NOMO-1 treated with dmso at 0.1 percent for 144 hours (cell line): ENCODE data around the gene CDK16.
A peak's percentile ranks its signal among the peaks of the same experiment; 100 is the strongest.

Experiments used
- DNase-seq: peaks from one replicate; lab custom pipeline; 2025; ENCODE audit not compliant: unreplicated experiment; lab: John Stamatoyannopoulos, UW

CDK16 gene

DNA sequence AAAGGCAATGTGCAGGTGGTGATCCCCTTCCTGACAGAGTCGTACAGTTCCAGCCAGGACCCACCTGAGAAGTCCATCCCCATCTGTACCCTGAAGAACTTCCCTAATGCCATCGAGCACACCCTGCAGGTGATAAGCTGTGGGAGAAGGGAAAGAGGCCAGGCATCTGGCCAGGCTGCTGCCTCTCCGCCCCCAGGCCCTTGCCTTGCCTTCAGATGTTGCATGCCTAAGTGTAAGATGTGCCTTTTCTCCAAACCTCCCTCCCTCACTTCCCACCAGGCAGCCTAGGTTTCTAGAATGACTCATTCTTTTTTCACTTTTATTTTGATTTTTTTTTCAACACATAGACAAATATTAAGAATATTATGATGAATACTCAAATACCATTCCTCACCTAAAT, 12.2 kb upstream of the CDK16 start:
- DNase-seq: no peak

DNA sequence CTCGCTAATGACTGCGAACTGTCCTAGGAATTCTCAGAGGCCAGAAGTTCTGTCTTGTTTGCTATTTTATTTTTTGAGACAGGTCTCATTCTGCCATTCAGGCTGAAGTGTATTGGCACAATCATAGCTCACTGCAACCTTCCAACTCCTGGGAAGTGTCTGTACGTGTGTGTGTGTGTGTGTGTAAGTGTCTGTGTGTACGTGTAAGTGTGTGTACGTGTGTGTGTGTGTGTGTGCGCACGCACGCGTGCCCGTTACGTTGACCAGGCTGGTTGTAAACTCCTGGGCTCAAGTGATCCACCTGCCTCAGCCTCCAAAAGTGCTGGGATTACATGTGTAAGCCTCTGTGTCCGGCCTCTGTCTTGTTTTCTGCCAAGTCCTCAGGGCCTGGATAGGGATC, 10.4 kb upstream of the CDK16 start:
- no peak for DNase-seq

DNA sequence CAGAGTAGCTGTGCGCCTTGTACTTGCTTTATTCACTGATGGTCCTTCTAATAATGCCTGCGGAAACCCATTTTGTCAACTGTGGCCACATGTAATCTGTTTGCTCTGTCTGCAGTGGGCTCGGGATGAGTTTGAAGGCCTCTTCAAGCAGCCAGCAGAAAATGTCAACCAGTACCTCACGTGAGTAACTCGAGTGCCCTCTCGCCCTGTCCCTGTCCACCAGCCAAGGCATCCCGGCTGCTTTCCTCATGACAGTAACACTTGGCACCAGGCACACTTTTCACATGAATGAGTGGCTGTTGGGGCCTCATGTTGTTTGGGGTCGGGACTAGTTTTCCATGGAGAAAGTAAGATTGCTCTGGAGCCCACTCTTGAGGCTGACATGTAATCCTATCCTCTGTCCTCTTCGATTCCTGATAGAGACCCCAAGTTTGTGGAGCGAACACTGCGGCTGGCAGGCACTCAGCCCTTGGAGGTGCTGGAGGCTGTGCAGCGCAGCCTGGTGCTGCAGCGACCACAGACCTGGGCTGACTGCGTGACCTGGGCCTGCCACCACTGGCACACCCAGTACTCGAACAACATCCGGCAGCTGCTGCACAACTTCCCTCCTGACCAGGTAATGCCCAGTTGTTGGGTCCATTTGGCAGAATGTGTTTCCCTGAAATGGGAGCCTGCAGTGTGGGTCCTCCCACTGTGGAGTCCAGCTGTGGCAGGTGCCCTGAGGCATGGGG, 8.8 kb upstream of the CDK16 start:
- DNase-seq: no peak

DNA sequence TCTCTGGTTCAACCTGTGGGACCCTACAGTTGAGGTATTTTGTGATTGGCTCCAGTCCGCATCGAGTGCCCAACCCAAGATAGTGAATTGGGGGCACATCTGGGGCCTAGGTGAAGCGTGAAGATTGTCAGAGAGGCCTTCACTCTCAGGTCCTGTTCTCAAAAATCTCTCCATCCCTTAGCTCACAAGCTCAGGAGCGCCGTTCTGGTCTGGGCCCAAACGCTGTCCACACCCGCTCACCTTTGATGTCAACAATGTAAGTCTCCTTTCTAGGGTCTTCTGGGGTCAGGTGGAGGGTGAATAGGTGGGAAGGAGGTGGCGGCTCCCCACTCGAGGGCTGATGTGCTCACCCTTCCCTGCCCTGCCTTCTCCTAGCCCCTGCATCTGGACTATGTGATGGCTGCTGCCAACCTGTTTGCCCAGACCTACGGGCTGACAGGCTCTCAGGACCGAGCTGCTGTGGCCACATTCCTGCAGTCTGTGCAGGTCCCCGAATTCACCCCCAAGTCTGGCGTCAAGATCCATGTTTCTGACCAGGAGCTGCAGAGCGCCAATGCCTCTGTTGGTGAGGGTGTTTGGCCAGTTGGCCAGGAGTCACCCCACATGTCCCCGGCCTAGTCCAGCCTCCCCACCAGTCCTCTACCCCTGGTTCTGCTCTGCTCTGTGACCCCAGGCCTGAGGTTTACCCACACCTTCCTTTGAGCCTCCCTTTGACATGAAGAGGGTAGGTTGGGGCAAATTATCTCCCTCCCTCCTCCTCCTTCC, 7.6 kb upstream of the CDK16 start:
- DNase-seq: no peak

DNA sequence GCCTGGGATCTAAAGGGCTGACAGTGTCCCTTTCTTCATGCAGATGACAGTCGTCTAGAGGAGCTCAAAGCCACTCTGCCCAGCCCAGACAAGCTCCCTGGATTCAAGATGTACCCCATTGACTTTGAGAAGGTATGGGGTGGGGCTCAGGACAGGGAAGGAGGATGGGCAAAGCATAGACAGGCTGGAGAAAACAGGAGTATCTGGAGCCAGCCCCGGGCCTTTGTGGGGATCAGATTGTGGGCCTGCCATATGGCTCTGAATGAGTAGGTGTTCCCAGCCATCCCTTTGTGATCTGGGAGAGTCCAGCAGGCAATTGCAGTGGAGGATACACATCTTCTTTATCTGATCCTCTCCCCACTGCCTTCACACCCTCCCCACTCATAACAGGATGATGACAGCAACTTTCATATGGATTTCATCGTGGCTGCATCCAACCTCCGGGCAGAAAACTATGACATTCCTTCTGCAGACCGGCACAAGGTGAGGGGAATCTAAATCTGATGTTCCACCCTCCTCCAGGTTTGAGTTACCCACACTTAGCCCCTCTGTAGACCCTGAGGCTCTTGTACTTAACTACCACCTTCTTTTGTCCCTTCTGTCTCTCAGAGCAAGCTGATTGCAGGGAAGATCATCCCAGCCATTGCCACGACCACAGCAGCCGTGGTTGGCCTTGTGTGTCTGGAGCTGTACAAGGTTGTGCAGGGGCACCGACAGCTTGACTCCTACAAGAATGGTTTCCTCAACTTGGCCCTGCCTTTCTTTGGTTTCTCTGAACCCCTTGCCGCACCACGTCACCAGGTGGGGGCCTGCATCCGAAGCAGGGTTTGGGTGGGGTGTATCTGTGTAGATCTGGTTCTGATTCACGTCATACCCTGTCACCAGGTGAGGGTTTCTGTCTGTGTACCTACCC, 5.8 kb upstream of the CDK16 start:
- no peak for DNase-seq

DNA sequence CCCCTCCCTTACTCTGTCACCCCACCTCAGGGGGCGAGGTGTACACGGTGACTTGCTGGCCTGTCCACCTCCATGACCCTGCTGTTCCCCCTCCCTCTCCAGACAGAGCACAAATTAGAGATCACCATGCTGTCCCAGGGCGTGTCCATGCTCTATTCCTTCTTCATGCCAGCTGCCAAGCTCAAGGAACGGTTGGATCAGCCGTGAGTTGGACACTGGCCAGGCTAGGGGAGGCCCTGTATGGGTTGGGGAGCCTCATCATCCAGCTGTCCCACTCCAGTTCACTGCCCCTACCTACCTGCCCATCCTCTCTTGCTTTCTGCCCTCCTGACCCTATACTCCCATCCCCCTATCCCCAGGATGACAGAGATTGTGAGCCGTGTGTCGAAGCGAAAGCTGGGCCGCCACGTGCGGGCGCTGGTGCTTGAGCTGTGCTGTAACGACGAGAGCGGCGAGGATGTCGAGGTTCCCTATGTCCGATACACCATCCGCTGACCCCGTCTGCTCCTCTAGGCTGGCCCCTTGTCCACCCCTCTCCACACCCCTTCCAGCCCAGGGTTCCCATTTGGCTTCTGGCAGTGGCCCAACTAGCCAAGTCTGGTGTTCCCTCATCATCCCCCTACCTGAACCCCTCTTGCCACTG, 3.9 kb upstream of the CDK16 start:
- no peak for DNase-seq

DNA sequence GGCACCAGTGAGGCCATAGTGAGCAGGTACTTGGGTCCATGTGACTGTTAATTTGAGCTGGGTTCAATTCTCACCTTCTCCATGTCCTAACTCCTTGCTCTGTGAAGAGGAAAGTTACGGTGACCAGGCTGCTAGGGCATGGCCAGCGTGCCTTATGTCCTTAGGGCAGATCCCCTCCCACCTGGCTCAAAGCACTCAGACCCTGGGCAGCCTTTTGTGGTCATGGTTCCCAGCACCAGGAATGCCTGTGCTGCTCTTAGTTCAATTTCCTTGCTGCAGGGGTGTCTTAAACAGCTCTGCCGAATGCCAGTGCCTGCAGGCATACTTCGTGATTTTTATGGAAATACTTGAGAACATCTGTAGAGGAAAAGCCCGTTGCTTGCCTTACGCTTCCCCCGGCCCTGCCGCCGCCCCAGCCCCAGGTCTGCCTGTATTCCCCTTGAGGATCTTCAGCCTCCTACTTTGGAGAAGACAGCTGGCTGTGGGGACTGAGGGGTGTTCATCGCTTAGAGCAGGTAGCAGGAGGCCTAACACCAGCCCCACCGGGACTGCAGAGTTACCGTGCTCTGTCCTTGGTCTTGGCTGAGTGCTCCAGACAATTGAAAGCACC, 3.1 kb upstream of the CDK16 start:
- DNase-seq: no peak

DNA sequence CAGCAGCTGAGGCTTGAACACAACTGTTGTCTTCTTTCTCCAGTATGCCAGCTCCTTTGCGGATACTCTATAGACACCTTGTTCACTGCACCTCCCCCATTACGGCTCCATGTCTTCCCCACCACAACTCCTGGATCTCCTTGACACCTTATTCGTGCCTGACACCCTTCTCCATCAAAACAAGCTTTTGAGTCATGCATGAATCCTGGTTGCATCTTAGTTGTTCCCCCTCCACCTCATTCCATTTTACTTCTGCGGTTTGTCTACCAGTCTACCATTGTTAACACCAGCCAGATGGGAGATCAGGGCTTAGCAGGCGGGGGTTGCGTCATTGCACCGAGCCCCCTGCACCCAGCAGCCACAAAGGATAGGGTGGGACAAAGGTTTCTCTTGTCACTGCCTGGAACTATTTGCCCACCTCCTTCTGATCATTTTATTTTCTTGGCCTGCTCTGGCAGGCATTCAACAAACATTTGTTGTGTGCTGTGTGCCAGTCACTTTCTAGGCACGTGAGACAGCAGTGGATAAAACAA, 2.0 kb upstream of the CDK16 start:
- no peak for DNase-seq

DNA sequence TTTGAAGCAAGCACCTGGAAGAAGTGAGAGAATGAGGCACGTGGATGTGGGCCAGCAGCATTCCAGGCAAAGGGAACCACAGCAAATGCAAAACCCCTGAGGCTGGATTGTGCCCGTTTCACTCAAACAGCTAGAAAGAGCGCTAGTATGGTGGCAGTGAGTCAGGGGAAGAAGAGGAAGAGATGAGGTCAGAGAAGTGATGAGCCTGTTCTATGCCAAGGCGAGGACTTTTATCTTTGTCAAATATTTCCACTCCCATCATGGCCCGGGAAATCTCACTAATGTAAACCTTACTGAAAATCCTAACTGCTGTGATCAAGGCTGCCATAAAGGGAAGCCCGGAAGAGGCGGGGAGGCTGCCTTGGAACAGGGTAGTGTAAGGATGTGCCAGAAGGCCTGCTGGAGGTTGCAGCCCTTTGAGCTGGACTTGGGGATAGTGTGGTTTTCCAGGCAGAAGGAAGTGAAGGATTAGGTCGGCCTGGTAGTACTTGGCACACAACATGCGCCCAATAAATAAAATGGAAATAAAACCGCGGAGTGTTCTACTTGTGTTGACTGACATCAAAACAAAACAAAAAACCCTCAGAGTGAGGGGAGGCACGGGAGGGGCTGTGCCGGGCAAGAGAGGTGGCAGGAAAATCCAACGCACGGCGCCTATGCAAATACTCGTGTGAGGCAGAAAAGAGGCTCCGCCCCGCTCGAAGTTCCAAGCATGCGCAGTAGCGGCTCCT, 1.2 kb upstream of the CDK16 start:
- DNase-seq: no peak

DNA sequence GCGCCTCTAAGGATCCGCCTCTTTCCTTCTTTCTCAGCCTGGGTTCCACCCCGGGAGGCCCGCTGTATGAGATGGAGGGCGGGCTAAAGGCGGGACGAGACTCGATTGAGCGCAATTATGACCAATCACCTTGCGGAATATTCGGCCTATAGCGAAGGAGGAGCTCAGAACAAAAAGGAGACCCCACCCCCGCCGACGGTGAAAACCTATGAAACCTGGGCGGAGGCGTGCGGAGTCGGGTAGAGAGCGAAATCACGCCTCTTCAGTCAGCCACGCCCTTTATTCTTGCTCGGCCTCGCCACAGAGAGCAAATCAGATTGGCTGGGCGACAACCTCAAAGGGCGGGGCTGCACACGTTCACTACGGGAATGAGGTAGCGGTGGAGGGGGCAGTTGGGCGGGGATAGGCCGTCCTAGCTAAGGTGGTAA, 615 bp upstream of the CDK16 start:
- DNase-seq: peak; percentile 100

DNA sequence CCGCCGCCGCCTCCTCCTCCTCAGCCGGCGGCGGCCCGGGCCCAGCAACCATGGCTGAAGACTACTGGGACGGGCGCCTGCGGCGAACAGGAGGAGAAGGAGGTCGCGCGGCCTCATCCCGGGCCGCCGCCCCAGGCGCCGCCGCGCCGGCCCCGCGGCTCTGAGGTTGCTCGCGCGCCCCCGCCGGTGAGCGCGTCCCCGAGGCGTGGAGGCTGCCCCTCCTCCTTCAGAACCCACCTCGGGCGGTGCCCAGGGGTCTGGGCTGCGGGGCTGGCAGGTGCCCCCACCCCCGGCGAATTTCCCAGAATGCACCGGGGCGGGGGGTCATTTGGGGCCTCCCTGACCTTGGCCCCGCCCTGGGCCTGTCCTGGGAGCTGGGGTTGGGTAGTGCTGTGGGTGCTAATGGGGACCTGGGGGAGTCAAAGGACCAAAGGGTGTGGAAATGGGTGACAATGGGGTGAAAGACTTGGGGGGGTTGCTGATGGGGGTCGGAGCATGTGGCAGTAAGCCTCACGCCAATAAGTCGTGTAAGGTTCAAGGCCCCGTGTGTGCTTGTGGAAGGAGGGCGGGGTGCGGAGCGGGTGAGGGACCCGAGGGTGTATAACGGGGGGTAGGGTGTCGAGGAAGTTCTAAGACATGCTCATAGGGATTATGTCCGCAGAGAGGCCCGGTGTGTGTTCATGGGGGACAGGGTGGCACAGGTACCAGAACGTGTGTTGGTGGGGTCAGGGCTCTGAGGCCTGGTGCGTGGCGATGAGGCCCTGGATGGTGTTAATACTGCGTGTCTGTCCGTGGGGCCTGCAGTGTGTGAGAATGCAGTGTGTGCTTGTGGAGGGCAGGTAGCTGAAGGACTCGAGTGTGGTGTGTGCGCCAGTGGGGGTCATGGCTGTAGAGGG, 687 bp downstream of the CDK16 start:
- no peak for DNase-seq

DNA sequence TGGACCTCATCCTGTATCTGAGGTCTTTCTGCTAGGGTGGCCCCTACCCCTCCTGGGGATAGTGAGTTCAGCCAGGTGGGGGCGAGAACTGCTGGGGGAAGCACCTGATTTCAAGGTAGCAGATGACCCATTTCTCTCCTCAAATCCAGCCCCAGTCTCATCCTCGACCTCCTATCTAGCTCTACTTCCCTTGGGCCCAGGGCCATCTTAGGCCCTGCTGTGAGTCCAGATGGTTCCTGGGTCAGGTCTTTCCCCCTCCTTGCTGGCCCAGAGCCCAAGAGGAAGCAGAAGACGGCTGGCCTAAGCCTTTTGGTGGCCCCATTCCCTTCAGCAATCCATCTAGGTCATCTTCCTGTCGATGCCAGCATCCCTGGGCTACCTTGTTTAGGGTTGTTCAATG, 3.3 kb downstream of the CDK16 start:
- DNase-seq: no peak

DNA sequence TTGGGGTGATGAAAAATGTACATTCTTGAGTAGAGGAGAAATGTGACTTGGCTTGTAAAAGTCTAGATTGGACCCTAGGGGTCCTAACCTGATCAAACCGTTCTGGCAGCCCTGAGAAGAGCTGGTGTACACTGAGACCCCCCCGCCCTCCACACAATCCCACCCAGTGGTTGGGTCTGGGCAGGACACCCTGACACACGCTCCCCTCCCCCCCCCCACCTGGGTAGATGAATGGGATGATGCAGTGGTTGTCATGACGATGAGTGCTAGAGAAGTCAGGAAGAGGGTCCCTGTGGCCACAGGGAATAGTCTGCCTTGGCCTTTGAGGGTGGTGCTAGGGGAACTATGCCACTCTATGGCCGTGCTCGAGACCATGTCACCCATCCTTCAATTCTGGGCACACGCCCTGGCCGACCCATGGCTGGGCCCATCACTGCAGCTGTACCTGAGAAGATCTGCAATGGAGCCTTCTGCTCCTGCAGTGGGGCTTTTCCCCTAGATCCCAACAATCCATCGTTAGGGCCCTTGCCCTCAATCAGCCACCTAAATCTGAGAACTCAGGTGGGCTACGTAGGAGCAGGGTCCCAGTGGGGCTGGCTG, 4.4 kb downstream of the CDK16 start:
- no peak for DNase-seq

DNA sequence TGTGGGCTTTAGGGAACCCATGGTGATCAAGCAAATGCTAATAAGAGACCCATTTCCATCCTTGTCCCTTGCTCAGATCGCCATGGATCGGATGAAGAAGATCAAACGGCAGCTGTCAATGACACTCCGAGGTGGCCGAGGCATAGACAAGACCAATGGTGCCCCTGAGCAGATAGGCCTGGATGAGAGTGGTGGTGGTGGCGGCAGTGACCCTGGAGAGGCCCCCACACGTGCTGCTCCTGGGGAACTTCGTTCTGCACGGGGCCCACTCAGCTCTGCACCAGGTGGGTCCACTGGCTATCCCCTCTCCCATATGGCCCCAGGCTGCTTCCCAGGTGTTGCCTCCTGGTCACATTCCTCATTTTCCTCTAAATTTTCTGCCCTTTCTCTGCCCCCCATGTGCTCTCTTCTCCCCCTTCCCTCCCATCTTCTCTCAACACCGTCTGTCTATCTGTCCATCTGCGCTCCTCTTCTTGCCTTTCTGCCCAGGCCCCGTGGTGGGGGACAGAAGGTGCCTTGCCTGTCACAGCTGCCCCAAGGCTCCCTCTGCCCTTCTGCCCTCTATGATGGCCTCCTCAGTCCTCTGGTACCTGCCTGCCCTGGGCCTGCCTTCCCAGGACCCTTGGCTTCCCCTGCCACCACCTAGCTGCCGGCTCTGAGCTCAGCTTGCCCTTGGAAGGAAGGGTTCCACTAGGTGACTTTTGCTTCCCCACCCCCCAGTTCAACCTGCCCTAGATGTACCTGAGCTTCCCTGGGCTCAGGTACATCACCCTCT, 5.2 kb downstream of the CDK16 start:
- no peak for DNase-seq

DNA sequence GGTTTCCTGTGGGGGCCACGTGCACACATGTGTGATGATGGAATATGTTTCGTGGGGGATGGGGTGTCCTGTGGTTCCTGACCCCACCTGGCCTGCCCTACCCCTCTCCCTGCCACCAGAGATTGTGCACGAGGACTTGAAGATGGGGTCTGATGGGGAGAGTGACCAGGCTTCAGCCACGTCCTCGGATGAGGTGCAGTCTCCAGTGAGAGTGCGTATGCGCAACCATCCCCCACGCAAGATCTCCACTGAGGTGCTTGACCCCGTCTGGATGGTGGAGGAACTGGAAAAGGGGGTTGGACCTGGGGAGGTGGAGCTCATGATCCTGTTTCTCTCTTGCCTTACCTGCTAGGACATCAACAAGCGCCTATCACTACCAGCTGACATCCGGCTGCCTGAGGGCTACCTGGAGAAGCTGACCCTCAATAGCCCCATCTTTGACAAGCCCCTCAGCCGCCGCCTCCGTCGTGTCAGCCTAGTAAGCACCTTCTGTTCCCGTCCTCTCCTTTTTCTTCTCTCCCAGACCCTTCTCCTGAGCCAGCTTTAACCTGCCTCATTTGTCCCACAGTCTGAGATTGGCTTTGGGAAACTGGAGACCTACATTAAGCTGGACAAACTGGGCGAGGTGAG, 5.9 kb downstream of the CDK16 start:
- DNase-seq: no peak

DNA sequence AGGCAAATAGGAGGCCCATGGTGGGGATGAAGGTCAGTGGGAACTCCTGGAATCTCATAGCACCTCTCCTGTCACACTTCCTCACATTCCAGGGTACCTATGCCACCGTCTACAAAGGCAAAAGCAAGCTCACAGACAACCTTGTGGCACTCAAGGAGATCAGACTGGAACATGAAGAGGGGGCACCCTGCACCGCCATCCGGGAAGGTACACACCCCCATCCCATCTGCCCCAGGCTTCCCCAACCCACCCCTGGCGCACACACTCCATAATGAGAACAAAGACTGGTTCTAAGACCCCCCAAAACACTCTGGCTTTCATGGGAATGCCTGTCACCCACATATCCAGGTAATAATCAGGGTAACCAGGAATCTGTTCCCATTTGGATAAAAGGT, 6.4 kb downstream of the CDK16 start:
- DNase-seq: no peak

DNA sequence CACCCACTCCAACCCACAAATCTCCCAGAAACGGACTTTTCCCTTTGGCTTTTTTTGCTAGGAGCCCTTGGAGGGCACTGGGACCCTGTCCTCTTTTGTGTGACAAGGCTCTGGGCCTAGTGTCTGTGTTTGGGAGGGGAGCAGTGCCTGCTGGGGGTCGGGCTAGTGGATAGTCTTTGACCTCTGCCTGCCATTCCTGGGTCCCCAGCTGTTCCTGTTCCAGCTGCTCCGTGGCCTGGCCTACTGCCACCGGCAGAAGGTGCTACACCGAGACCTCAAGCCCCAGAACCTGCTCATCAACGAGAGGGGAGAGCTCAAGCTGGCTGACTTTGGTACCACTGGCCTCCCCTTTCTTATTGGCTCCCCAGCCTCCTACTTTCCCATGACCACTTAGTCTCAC, 7.6 kb downstream of the CDK16 start:
- DNase-seq: no peak
